ENCODE measurements around the gene SLIT1. TPM values are rescaled to one million over a fixed set of nuclear protein-coding genes. Genes with fewer than 3 reads are reported as not detected.

The SLIT1 gene
- total and polyA plus RNA-seq, 3 donors from 2014 or later = 1.9 to 4.6 (median 2.5) TPM

DNA sequence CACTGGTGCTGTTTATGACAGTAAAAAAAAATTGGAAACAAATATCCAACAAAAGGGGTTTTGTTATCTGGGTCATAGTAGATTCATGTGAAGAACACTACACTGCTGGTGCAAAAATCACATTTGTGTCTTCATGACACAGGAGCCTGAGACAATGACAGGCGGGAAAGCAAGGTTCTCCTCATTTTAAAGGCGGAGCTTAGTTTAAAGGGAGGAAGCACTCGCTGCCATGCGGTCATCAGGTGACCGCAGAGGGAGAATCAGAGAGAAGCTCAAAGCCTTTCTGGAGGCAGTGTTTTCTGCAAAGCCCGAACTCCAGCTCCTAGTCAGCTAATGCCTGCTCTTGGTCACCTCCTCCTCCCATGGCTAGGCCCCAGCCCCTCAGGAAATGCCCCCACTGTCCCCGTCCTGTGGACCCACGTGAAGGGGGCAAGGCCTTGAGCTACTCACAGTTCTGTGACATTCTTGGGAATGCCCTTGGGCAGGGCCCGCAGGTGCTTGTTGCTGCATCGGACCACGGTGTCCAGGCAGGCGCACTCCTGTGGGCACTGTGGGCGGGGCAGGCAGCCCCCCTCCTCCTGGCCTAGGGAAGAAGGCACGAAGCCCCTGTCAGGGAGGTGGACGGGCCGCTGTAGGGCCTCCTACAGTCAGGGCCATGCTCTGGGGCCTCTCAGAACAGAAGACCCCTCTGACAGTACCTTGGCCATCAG lies 146.1 kb downstream of the SLIT1 start:
- Histone ChIP-seq H3K4me3 (no peak overlapping the region), H3K27ac (no peak overlapping the region), H3K4me1 (peaks cover 8% of the 10 kb centered on the region), H3K9me3 (no peaks in the 10 kb centered on the region), H3K27me3 (no peaks in the 10 kb centered on the region), H3K36me3 (ENCODE audit: low read depth, missing control alignments) (no peaks in the 10 kb centered on the region)
- intact Hi-C loops (cut with DNase I; ENCODE audit: low total_unique reads) = no loop called here
- 82 to 89% methylated on average over 14 to 16 of the region's 16 CpGs for WGBS, 2 donors
- no peak for DNase-seq
- TF ChIP-seq, protein P1, sequence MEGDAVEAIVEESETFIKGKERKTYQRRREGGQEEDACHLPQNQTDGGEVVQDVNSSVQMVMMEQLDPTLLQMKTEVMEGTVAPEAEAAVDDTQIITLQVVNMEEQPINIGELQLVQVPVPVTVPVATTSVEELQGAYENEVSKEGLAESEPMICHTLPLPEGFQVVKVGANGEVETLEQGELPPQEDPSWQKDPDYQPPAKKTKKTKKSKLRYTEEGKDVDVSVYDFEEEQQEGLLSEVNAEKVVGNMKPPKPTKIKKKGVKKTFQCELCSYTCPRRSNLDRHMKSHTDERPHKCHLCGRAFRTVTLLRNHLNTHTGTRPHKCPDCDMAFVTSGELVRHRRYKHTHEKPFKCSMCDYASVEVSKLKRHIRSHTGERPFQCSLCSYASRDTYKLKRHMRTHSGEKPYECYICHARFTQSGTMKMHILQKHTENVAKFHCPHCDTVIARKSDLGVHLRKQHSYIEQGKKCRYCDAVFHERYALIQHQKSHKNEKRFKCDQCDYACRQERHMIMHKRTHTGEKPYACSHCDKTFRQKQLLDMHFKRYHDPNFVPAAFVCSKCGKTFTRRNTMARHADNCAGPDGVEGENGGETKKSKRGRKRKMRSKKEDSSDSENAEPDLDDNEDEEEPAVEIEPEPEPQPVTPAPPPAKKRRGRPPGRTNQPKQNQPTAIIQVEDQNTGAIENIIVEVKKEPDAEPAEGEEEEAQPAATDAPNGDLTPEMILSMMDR (IDR thresholded peaks at IDR 0.05) = no peak
- TF ChIP-seq POLR2A (IDR thresholded peaks at IDR 0.05) = no peak

DNA sequence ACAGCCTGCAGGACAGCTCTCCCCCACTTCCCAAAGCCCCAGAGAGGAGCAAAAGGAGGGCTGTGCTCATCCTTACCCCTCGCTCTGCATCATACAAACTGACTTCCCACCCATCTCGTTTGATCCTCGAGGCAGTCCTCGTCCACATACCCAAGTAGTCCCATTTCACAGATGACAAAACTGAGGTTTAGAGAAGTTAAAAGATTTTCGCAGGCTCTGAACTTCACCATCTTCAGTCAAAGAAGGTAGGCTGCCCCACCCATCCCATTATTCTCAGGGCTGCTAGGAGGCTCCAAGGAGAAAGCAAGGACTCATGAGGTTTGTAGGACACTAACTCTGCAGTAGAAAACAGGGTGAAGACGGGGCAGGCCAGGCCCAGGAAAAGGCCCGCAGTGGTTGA lies 147.1 kb downstream of the SLIT1 start:
- H3K9me3 ChIP-seq = no peaks in the 10 kb centered on the region
- H3K27ac ChIP-seq = no peak overlapping the region
- WGBS, 2 donors = 91 to 95% methylated on average over 7 of the region's 7 CpGs
- no peak overlapping the region for H3K4me3 ChIP-seq
- H3K36me3 ChIP-seq (ENCODE audit: low read depth, missing control alignments) = no peaks in the 10 kb centered on the region
- DNase-seq = no peak
- H3K4me1 ChIP-seq = peaks cover 8% of the 10 kb centered on the region
- no peak for TF ChIP-seq POLR2A (IDR thresholded peaks at IDR 0.05)
- TF ChIP-seq, protein P1 (IDR thresholded peaks at IDR 0.05) = no peak
- no peaks in the 10 kb centered on the region for H3K27me3 ChIP-seq
- intact Hi-C loops (cut with DNase I; ENCODE audit: low total_unique reads) = no loop called here

DNA sequence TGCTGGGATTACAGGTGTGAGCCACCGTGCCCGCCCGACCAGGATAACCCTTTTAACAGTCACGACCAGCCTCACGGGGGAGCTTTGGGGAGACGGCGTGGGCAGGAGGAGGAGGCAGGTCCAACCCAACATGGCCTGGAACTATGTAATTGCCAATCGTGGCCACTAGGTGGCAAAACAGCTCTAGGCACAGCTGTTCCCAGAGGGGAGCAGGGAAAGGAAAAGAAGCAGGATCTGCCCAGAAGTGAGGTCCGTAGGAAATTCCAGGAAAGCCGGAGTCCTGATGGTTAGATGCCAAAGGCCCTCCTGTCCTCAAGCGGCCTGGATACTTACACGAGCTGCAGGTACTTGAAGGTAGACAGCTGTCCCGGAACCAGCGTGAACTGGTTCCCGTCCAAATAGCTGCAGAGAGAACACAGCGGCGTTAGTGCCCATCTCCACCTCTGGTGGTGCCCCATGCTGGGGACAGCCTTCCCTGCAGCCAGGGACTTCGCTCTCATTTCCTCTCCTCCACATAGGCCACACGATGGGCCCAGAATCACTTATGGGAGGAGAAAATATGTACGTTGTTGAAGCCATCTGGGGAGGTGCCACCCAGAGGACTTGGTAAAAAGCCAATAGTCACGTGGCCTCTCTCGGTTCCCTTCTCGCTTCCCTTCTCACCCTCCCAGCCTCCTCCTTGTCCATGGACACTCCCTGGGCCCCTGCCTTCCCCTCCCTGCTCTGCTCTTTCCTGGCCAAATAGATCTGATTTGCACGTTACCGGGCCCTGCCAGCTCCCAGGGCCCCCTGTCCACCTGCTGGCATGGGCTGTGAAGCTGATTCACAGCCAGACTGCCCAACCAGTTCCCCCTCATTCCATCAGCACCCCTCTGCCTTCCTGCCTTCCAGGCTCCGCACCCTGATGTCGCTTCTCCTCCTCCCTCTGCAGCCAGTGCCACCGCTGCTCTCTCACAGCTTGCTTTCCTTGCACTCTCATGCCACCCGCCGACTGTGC lies 148.1 kb downstream of the SLIT1 start:
- DNase-seq = peak; percentile 89
- H3K4me1 ChIP-seq = peaks cover 8% of the 10 kb centered on the region
- no peaks in the 10 kb centered on the region for H3K36me3 ChIP-seq (ENCODE audit: low read depth, missing control alignments)
- intact Hi-C loops (cut with DNase I; ENCODE audit: low total_unique reads) = no loop called here
- no peak overlapping the region for H3K4me3 ChIP-seq
- H3K27ac ChIP-seq = no peak overlapping the region
- no peaks in the 10 kb centered on the region for H3K27me3 ChIP-seq
- TF ChIP-seq, protein P1 (IDR thresholded peaks at IDR 0.05) = peak; percentile 70 to 88 (median 85)
- no peak for TF ChIP-seq POLR2A (IDR thresholded peaks at IDR 0.05)
- H3K9me3 ChIP-seq = no peaks in the 10 kb centered on the region
- 41% methylated on average over 27 to 30 of the region's 30 CpGs for WGBS, 2 donors

DNA sequence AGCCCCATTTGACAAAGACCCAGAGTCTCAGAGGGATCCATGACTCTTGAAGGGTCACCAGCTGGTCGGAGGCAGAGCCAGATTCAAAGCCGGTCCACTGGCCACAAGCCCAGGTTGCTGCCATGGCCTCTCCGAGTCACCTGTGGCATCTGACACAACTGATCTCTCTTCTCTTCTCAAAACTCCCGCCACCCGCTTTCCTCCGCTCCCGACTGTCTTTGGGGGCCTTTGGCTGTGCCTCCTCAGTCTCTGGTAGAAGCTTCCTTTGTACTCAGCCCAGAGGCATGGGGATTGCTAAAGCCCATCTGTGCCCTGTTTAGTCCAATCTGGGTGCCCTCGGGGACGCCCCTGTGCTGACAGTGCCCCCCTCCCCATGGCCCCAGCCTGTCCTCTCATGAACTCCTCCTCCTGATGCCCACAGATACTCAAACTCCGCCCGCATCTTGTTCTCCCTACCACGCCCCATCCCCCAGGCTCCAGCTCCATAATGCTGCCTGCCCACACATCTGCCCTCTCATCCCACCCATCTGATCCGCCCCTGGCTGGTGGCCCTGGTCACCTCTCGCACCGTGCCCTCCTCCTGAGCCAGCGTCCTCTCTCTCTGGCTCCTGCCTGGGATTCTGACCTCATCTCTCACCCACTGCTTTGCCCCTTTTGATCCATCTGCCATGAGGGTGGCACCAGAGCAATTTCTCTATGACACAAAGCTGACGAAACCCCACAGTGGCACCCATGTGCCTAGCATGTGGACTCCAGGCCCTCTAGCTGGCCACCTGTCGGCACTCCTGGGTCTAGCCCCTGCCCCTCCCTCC lies 150.6 kb downstream of the SLIT1 start:
- Histone ChIP-seq H3K36me3 (ENCODE audit: low read depth, missing control alignments) (no peaks in the 10 kb centered on the region), H3K9me3 (no peaks in the 10 kb centered on the region), H3K27ac (no peak overlapping the region), H3K27me3 (no peaks in the 10 kb centered on the region), H3K4me1 (peaks cover 8% of the 10 kb centered on the region), H3K4me3 (no peak overlapping the region)
- TF ChIP-seq POLR2A (IDR thresholded peaks at IDR 0.05) = no peak
- TF ChIP-seq, protein P1 (IDR thresholded peaks at IDR 0.05) = no peak
- DNase-seq = no peak
- WGBS, 2 donors = 90 to 92% methylated on average over 18 of the region's 18 CpGs
- intact Hi-C loops (cut with DNase I; ENCODE audit: low total_unique reads) = no loop called here

All from testis (tissue), 3 donors.